Tibial nerve (tissue), 4 donors: ENCODE results near the gene SAMSN1.

ENCODE experiments used
- CTCF ChIP-seq, 5 experiments: fragments of 200-600 bp in 3 of 5; fragments of 450-650 bp in 2 of 5; sonication (generic) in 3 of 5; IDR thresholded peaks; one replicate each; pipeline ENCODE4 v1.5.1; 2016 to 2019; ENCODE audit warnings: antibody characterized with exemption in 5 of 5, mild to moderate bottlenecking in 3 of 5, moderate library complexity in 2 of 5
- EP300 ChIP-seq, 2 donors: sonication (generic); formaldehyde crosslinking; IDR thresholded peaks; one replicate each; pipeline ENCODE4 v1.6.1; 2017; ENCODE audit warnings: antibody characterized with exemption in 2 of 2, mild to moderate bottlenecking in 1 of 2

DNA sequence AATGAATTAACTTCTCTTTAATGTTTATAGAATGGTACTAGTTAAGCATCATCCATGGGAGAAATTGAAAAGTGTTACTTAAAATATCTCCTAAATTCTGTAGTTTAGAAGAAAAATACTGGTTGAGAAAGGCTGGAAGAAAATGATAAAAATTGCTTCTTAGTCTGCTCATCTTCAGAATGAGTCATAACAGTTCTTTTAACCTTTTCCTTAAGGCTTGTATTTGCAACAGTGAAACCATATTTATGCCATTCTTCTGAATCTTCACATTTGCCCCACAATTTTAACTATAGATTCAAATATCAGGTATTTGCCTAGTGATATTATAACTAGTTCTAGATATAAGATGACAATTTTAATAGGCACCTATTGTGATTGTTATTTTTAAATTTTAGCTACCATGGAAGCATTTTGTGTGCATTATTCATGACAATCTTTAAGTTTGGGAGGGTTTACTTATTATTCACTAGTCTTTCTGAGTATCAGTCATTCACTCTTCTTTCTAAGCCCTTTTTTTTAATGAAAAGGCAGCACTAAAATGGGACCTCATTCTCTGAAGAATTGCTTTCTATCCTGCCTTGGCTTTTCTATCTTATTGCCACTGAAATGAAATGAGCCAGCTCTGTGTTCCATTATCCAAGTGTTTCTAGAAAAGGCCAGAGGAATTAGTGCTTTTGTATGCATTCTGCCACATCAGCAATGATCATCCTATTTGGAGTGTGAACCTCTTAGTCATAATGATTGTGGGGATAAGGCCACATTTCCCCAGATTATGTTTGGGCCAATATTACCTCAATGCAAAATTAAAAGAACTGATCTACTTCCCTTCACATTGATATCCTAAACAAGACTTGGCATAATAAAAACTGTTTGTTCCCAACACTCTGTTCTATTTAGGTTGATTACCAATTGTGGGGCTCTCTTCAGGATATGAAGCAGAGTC, 58.4 kb downstream of the SAMSN1 start:
- TF ChIP-seq EP300 (IDR thresholded peaks at IDR 0.05) (no peak), CTCF (IDR thresholded peaks at IDR 0.05) (no peak)
